Upper lobe of left lung (tissue), 6 donors: ENCODE data around the gene HENMT1. TPM values are rescaled to one million over a fixed set of nuclear protein-coding genes. Genes with fewer than 3 reads are reported as not detected.

Source experiments
- ATAC-seq, 2 donors: fragments of 200-7000 bp; cut with Tn5 transposase; one replicate each; pipeline ENCODE4 v1.9.1; 2022; ENCODE audit warnings: mild to moderate bottlenecking in 2 of 2, moderate library complexity in 2 of 2; ENCODE audit not compliant: low FRiP score in 2 of 2
- DNase-seq, 2 donors: peaks; one replicate each; pipeline ENCODE4 v3.0.0-alpha.2; 2019 to 2020
- H3K27ac ChIP-seq, 4 donors: fragments of 200-600 bp; sonication (generic); one replicate each; pipeline ENCODE4 v1.5.1; 2016 to 2019
- H3K27me3 ChIP-seq, 4 donors: fragments of 200-600 bp; sonication (generic); one replicate each; pipeline ENCODE4 v1.5.1; 2017 to 2019
- H3K36me3 ChIP-seq, 4 donors: fragments of 200-600 bp; sonication (generic); one replicate each; pipeline ENCODE4 v1.5.1; 2016 to 2019
- H3K4me1 ChIP-seq, 4 donors: fragments of 200-600 bp; sonication (generic); one replicate each; pipeline ENCODE4 v1.5.1; 2018 to 2019
- H3K4me3 ChIP-seq, 4 donors: fragments of 200-600 bp; sonication (generic); one replicate each; pipeline ENCODE4 v1.5.1; 2017 to 2019; ENCODE audit warnings: mild to moderate bottlenecking in 2 of 4, moderate library complexity in 1 of 4
- H3K9me3 ChIP-seq, 4 donors: fragments of 200-600 bp; sonication (generic); one replicate each; pipeline ENCODE4 v1.5.1; 2018 to 2019
- EP300 ChIP-seq, 4 donors: sonication (generic); formaldehyde crosslinking; IDR thresholded peaks; one replicate each; pipeline ENCODE4 v1.5.1; 2017; ENCODE audit warnings: antibody characterized with exemption in 4 of 4, control low read depth in 2 of 4
- POLR2A ChIP-seq, 4 donors: fragments of 450-650 bp; IDR thresholded peaks; one replicate each; pipeline ENCODE4 v1.5.1; 2016 to 2017; ENCODE audit warnings: antibody characterized with exemption in 4 of 4, mild to moderate bottlenecking in 2 of 4
- POLR2AphosphoS5 ChIP-seq, 2 donors: sonication (generic); formaldehyde crosslinking; IDR thresholded peaks; one replicate each; pipeline ENCODE4 v1.5.1; 2017; ENCODE audit warnings: antibody characterized with exemption in 2 of 2
- WGBS, 2 donors: methylation state at CpG; one replicate each; pipeline ENCODE4 v1.1.5; 2017 to 2018; 5-methylcytosine and 5-hydroxymethylcytosine counted together
- total RNA-seq, 6 donors: library from RNA; depleted of rRNA in 4 of 6; stranded (reverse); fragments of >200 nt in 4 of 6; gene quantifications; one replicate each; pipeline versions ENCODE4 v1.1.0 to v1.2.1, GENCODE V29; 2016 to 2021
- TF ChIP-seq, protein P1 (sequence below), 6 experiments: fragments of 450-650 bp in 4 of 6; fragments of 200-600 bp in 2 of 6; sonication (generic) in 2 of 6; IDR thresholded peaks; one replicate each; pipeline ENCODE4 v1.5.1; 2016 to 2019; ENCODE audit warnings: antibody characterized with exemption in 6 of 6
- donor health status: DM: no; HTN: no; CAD: no; lungs with moderate emphysema.
- donor health status: DM: no; HTN: yes; CAD: no; lungs with severe emphysema.

Gene HENMT1
- total RNA-seq, 6 donors from 2014 or later: 5.0 to 12.3 (median 7.0) TPM

DNA sequence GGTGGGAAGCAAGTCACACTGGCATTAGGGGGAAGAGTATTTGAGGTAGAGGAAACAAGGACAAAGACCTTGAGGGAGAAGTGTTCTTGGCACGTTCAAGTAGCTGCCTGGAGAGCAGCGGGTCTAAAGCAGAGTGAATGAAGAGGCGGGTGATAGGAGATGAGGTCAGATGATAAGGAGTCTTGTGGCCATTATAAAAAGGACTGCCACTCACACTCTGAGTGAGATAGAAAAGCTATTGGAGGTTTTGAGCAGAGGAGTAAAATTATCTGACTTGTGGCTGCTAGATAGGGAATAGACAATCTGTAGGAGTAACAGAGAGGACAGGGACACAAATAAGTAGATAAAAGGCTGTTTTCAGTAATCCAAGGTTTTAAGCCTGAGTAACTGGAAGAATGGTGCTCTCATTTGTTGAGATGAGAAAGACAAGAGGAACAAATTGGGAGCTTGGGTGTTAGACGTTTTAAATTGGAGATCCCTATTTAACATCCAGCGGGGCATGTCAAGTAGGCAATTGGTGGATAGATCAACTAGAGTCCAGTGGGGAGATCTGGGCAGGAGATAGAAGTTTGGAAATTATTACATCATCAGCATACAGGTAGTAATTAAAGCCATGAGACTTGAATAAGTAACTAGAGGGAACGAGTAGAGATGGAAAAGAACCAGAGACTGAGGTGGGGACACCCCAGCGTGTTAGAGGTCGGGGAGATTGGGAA, 43.7 kb downstream of the HENMT1 start:
- DNase-seq (no peak), ATAC-seq (no peak)
- WGBS, 2 donors: 88 to 91% methylated on average over 8 of the region's 8 CpGs
- Histone ChIP-seq H3K27me3 (no peaks in the 10 kb centered on the region), H3K4me1 (no peaks in the 10 kb centered on the region), H3K4me3 (no peak overlapping the region), H3K36me3 (peaks cover 0 to 9% (median 0%) of the 10 kb centered on the region in 4 donors), H3K27ac (no peak overlapping the region), H3K9me3 (no peaks in the 10 kb centered on the region)
- TF ChIP-seq, protein P1, sequence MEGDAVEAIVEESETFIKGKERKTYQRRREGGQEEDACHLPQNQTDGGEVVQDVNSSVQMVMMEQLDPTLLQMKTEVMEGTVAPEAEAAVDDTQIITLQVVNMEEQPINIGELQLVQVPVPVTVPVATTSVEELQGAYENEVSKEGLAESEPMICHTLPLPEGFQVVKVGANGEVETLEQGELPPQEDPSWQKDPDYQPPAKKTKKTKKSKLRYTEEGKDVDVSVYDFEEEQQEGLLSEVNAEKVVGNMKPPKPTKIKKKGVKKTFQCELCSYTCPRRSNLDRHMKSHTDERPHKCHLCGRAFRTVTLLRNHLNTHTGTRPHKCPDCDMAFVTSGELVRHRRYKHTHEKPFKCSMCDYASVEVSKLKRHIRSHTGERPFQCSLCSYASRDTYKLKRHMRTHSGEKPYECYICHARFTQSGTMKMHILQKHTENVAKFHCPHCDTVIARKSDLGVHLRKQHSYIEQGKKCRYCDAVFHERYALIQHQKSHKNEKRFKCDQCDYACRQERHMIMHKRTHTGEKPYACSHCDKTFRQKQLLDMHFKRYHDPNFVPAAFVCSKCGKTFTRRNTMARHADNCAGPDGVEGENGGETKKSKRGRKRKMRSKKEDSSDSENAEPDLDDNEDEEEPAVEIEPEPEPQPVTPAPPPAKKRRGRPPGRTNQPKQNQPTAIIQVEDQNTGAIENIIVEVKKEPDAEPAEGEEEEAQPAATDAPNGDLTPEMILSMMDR (IDR thresholded peaks at IDR 0.05): no peak
- TF ChIP-seq POLR2A (IDR thresholded peaks at IDR 0.05) (no peak), EP300 (IDR thresholded peaks at IDR 0.05) (no peak), POLR2AphosphoS5 (IDR thresholded peaks at IDR 0.05) (no peak)

DNA sequence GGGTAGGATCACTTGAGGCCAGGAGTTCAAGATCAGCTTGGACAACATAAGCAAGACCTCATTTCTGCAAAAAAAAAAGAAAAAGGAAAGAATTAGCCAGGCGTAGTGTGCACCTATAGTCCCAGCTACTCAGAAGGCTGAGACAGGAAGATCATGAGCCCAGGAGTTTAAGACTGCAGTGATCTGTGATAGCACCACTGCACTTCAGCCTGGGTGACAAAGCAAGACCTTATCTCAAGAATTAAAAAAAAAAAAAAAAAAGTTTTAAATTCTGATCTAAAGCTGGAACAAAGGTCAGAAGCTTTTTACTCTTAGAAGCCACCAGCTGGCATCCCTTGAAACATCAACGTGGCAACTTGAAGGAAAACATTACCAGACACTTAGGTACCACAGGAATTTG, 45.3 kb downstream of the HENMT1 start:
- Histone ChIP-seq H3K27me3 (no peaks in the 10 kb centered on the region), H3K9me3 (no peaks in the 10 kb centered on the region), H3K4me1 (peaks cover 0 to under 1% (median 0%) of the 10 kb centered on the region in 4 donors), H3K4me3 (no peak overlapping the region), H3K36me3 (peaks cover 0 to 9% (median 0%) of the 10 kb centered on the region in 4 donors), H3K27ac (no peak overlapping the region)
- 50 to 89% methylated on average over 2 of the region's 2 CpGs for WGBS, 2 donors
- ATAC-seq (no peak), DNase-seq (no peak)
- no peak for TF ChIP-seq POLR2A (IDR thresholded peaks at IDR 0.05)
- TF ChIP-seq, protein P1 (IDR thresholded peaks at IDR 0.05): no peak
- TF ChIP-seq EP300 (IDR thresholded peaks at IDR 0.05): no peak
- no peak for TF ChIP-seq POLR2AphosphoS5 (IDR thresholded peaks at IDR 0.05)

DNA sequence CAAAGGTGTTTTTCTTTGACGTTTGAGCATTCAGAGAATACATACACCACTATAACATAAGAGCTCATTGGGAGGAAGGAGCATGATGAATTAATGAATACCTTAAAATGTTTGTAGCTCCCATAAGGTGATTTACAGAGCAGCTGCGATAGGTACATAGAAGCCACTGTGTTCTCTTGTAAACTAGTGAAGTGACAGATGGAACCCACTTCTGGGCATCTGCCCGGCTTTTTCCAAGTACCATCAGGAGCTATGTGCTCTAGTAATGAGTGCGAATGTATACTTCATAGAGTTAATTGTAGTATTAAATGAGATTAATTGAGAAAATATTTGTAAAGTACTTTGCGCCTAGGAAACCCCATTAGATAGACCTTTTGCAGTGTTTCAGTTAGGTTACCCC, 48.4 kb downstream of the HENMT1 start:
- WGBS, 2 donors: 76 to 95% methylated on average over 5 of the region's 5 CpGs
- no peak overlapping the region for H3K27ac ChIP-seq
- no peak for ATAC-seq
- no peak for TF ChIP-seq EP300 (IDR thresholded peaks at IDR 0.05)
- no peak for TF ChIP-seq POLR2A (IDR thresholded peaks at IDR 0.05)
- TF ChIP-seq POLR2AphosphoS5 (IDR thresholded peaks at IDR 0.05): no peak
- TF ChIP-seq, protein P1 (IDR thresholded peaks at IDR 0.05): no peak
- H3K36me3 ChIP-seq: peaks cover 0 to 9% (median 0%) of the 10 kb centered on the region in 4 donors
- no peak for DNase-seq
- H3K9me3 ChIP-seq: no peaks in the 10 kb centered on the region
- H3K27me3 ChIP-seq: no peaks in the 10 kb centered on the region
- H3K4me3 ChIP-seq: no peak overlapping the region
- H3K4me1 ChIP-seq: peaks cover 4 to 14% (median 7%) of the 10 kb centered on the region in 4 donors

DNA sequence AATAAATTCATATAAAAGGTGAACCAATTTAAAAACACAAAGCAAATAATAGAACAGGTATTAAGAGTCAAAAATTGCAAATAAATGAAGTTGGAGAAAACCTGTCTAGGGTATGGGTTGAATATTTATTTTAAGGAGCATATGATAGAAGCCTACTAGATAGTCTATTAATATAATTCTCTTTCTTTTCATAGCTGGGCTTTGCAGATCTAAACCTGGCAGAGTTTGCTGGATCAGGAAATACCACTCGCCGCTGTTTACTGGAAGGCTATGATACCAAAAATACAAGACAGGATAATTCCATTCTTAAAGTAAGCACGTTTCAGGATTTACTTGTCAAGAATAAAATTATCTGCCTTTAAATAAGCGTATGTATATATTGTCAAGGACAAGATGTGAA, 48.9 kb downstream of the HENMT1 start:
- Histone ChIP-seq H3K4me1 (peaks cover 4 to 14% (median 7%) of the 10 kb centered on the region in 4 donors), H3K36me3 (peaks cover 0 to 9% (median 0%) of the 10 kb centered on the region in 4 donors), H3K27me3 (no peaks in the 10 kb centered on the region), H3K4me3 (no peak overlapping the region), H3K9me3 (no peaks in the 10 kb centered on the region), H3K27ac (no peak overlapping the region)
- WGBS, 2 donors: 56 to 71% methylated on average over 4 of the region's 4 CpGs
- ATAC-seq: no peak
- no peak for DNase-seq
- TF ChIP-seq POLR2AphosphoS5 (IDR thresholded peaks at IDR 0.05) (no peak), POLR2A (IDR thresholded peaks at IDR 0.05) (no peak), EP300 (IDR thresholded peaks at IDR 0.05) (no peak)
- TF ChIP-seq, protein P1 (IDR thresholded peaks at IDR 0.05): no peak

DNA sequence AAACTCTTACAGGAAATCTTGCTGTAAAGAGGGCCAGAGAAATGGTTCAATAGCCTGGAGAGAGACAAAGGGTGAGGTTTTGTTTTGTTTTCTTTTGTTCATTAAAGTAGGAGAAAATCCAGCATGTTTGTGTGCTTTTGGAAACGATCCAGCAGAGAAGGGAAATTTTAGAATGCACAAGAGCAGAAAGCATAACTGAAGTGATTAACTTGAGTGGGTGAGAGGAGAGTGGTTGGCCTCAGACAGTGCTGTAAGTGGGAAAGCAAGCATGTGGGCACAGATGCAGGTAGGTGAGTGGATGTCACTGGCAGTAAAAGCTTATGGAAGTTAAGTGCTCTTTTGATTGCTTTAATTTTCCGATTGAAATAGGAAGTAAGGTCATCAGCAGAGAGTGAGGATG, 50.8 kb downstream of the HENMT1 start:
- DNase-seq: peak in 1 of 2 donors; percentile 40
- Histone ChIP-seq H3K9me3 (no peaks in the 10 kb centered on the region), H3K4me3 (no peak overlapping the region), H3K36me3 (peaks cover 0 to 9% (median 0%) of the 10 kb centered on the region in 4 donors), H3K4me1 (peaks cover 4 to 14% (median 7%) of the 10 kb centered on the region in 4 donors), H3K27me3 (no peaks in the 10 kb centered on the region), H3K27ac (no peak overlapping the region)
- peak; percentile 42 to 77 for ATAC-seq
- TF ChIP-seq EP300 (IDR thresholded peaks at IDR 0.05) (no peak), POLR2A (IDR thresholded peaks at IDR 0.05) (no peak), POLR2AphosphoS5 (IDR thresholded peaks at IDR 0.05) (no peak)
- TF ChIP-seq, protein P1 (IDR thresholded peaks at IDR 0.05): no peak
- WGBS, 2 donors: 29 to 54% methylated on average over 2 of the region's 2 CpGs
